A204.1 (cell line): Measurements from ENCODE around the gene PRSS50.

ENCODE experiments used
- FAIRE-seq: peaks from 2 replicates; lab custom pipeline; 2012; peaks lifted over from hg19 to GRCh38; lab: Jason Lieb, UNC

PRSS50 gene

DNA sequence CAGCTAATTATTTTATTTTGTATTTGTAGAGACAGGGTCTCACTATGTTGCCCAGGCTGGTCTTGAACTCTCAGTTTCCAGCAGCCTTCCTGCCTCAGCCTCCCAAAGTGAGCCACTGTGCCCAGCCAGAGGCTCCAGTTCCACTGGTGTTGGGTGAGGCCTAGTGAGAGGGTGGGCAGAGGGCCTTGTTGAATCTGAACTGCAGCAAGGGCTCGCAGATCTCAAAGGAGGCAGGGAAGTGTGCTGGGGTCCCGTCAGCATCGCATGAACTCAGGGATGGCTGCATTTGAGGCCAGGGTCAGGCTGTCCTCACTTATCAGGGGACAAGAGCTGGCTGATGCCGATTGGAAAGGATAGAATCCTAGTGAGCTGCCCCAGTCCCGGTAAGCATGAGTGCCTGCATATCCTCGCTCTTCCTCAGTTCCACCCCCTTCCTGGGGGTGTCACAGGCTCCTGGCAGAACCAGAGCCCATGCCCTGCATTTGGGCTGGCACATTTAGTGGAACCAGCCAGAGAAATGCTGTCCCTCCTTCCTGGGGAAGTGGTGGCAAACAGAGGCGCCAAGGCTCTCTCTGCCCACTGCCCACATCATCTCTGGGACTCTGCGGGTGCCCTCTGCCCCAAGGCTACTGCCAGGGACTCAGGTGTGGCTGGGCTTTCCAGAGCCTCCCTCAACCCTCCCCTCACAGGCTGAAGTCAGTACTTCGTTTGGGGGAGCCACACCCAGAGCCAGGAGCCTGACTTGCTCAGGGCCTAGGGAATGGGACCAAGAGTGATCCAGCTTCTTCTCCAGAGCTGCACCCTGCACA lies 48.3 kb downstream of the PRSS50 start:
- FAIRE-seq: no peak

DNA sequence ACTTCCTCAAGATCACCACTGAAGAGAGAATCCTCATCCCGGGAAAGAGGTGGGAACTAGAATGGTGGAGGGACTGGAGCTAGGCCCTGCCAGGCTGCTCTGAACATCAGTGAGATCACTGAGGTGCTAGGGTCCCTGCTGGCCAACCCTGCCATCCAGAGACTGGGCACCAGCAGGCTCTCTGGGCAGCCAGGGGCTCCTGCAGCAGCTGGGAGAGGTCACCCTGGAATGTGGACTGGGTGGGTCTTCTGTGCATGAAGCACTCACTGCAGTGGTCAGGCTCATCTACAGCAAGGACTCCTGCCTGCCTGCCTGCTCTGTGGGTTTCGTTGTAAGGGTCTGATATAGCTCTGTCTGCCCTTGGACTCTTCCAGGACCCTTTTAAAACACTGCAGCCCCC lies 49.1 kb downstream of the PRSS50 start:
- FAIRE-seq: no peak

DNA sequence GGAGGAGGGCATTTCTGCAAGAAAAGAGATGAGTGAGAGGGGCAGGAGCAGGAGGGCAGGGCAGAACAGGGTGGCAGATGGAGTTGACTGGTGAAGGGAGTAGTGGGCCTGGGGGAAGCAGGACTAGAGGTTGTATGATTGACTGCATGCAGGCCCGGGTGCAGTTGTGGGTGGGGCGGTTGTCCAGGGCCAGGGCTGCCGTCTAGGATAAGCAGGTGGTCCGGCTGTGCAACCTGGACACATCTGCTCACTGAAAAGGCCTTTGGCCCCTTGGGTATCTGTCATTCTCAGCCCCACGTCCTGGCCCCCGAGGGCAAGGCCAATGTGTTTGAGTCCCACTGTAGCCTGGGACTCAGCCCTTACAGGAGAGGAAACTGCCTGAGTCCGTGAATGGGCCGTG lies 49.6 kb downstream of the PRSS50 start:
- no peak for FAIRE-seq

DNA sequence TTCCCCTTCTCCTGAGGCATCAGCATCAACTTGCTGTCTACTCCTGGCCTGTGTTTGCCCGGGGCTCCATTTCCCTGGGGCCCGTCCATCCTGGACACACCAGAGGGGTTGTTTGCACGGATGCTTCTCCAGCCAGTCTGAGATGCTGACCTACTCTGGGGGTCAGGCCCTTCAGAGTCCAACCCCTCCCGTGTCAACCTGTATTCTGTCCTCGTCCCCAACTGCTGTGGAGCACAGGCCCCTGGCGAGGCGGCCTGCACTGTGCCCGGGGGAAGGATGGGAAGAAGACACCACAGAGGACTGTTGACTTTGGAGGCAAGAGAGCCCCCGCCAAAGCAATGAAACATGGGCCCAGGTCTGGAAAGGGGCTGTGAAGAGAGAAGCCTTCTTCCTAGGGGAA lies 50.0 kb downstream of the PRSS50 start:
- no peak for FAIRE-seq

DNA sequence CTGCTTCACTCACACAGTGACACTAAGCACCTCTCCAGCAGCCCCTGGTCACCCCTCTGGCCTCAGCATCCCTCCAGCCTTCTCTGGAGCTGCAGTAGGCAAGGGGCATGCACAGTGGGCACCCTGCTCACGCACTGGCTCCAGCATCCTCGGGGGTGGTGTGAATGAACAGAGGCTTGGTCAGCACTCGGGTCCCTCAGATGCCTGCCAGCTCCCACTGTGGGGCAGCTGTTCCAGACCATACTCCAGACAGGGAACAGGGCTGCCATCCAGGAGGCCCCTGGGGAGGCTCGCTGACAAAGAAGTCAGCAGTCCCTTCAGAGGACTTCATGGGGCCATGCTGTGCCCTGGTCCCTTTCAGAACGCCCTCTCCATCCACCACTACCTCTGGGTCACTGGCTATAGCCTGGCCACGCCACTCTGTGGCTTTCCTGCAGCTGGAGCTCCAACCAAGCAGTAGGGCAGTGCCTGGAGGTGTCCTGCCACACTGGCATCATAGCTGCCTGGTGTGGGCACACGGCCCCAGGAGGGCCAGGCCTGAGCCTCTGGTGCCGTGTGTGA lies 50.5 kb downstream of the PRSS50 start:
- FAIRE-seq: no peak

DNA sequence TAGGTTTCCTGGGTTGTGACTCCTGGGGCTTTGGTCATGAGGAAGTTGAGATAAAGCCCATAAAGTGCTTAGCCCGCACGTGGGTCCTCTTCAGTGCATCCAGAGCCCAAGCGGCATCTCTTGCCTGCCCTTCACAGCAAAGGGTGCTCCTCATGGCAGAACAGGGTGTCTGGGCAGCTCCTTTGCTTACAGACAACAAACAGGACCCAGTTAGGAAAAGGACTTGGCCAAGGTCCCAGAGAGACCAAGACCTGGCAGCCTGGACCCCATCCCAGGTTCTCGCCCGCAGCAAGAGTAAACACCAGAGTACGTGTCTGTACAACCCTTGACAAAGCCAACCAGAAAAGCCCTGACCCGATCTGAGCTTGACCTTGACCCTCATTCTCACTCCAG lies 51.2 kb downstream of the PRSS50 start:
- no peak for FAIRE-seq

DNA sequence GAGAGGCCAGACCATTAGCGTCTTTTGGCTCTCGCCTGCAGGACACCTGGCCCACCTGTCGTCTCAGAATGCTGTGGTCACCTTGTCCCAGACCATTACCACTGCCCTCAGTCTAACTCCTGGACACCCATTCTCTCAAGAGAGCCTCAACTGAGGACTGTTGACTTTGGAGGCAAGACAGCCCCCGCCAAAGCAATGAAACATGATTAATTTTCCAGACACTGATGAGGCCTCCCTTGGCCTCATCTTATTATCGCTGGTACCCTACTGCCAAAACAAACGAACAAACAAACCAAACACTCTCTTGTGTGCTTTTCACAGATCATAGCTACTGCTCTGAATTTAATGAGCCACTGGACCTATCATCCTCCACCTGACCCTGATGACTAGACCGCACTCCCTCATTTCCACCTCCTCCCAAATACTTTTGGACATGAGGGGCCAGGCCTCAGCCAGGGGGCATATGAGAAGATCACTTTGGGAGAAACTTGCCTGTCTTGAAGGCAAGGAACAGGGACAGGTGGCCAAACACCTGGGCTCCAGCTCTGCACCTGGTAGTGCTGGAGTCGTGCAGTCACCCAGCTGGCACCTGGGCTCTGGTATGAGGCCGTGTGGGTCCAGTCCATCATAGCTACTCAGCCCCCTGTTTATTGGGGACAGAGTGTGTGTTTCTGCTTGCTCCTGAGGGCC lies 51.8 kb downstream of the PRSS50 start:
- no peak for FAIRE-seq

DNA sequence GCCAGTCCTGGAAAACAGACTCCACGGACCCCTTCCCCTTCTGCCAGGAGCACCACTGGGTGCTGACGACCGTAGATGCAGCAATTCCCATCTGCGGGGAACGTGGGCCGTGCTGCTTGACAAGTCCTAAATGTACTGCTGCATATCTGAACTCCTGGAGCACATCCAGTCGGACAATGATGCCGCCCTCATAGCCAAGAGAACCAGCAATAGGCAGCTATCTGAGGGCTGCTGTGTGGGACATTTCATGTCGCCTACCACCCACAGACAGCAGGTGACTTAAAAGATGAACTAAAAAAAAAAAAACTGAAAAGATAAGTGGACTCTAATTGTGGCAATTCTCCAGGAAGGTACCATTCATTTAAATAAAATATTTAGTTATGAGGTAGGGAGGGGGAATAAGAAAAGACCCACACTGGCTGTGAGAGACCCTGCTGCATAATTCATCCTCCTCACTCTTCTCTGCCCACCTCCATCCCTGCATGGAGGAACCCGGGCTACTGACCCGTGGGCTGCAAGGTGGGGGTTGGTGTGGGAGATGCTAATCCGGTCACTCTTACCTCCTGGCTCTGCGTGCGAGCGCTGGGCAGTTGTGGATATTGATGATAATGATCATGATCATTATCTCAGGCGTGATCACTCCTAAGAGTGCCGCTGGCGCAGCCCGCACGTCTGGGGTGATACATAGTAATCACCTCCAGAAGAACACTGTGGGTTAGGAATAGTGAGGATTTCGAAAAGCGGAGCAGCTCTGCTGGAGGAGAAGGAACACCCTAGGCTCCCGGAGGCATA lies 52.5 kb downstream of the PRSS50 start:
- FAIRE-seq: no peak

DNA sequence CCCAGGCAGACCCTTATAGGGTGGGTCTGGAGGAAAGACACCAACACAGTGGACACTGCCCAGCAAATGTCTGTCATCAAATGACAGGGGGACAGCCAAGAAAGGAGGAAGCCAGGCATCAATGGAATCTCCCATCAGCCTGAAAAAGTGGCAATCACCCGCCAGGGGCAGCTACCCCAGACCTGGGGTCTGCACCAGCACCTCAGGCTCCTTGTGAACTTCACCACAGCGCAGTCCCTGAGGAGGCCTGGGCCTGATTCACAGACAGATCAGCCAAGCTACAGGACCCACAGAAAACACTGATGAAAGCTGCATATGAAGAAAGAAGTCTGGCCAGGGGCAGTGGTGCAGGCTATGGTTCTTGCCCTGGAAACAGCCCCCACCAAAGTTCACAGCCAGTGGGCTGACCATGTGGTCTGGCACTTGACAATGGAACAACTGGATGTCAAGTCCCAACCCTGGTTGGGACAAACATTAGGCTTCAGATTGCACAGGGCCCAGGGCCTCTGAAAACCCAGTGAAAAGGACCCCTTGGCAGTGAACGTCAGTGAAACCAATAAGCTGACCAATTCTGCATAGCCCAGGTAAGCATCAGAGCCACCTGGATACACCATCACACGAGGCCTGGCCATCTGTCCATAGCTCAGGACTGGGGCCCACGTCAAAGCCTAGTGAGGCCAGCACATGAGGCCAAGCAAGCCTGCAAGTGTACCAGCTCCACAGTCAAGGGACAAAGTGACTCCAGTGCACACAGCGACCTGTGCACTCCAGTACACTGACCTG lies 53.3 kb downstream of the PRSS50 start:
- FAIRE-seq: no peak

DNA sequence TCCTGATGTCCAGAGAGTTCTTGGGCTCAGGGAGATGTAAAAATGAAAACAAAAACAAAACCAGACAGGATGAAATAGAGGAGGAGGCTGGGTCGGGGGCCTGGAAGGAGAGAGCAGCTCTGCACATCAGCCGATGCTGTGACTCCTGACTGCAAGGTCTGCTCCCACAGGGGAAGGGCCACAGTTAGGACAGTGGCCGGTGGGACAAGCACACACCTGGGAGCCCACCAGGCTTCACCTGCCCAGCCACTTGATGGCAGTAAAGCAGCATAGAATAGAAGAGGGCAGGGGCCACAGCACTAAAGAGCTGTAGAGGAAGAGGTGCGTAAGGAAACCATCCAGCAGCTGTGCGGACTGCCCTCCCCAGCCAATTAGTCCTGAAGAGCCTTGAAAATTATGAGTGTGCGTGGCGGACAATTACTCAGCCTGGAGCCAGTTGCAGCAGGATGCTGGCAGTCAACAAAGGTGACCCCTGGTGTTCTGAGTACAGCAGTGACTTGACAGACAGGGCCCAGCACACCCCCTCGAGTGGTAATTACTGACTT lies 54.0 kb downstream of the PRSS50 start:
- no peak for FAIRE-seq

DNA sequence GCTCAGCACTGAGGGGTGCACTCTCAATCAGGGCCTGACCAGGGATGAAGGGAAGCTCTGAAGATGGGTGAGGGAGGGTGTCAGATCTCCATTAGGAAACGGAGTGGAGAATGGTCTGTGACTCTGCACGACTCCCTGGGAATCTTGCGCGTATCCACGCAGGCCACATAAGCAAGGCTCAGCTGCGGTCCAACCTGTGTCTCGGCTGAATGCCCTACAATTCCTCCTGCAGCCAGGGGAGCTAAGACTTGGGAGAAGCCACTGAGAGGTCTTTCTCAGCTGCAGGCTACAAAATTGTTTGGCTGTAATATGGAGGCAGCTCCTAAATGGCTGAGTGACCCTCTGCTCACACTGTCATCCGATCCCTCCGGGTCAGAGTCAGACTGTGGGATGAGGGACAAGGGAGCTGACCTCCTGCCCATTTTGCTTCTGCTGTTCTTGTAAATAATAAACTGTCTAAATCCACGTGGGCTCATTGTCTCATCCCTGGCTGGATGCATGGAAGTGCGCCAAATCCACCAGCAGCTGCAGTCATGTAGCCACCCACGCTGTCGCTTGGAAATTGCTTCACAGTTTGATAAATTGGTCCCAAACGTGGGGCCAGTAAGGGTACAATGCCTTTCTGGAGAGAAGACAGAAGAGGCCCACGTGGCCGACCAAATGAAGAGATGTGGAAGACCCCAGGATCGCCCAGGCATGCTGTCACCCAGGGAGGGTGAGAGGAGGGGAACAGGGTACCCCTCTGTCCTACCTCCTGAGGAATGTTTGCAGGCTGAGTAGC lies 54.7 kb downstream of the PRSS50 start:
- no peak for FAIRE-seq
